WTC11 (cell line): Measurements from ENCODE around the gene STAC. TPM values are rescaled to one million over a fixed set of nuclear protein-coding genes. Genes with fewer than 3 reads are reported as not detected.

Source experiments
- ATAC-seq: fragments of 200-7000 bp; cut with Tn5 transposase; 2 replicates; pipeline ENCODE4 v1.10.0; 2021; ENCODE audit warnings: mild to moderate bottlenecking, moderate library complexity
- CTCF ChIA-PET: fragments of 300-600 bp; sonication (Branson Sonifier 250); formaldehyde crosslinking; loops from one replicate; lab custom pipeline; 2021; ENCODE audit warnings: antibody characterized with exemption; lab: Charles Lee
- POLR2A ChIA-PET: fragments of 350-600 bp; sonication (Branson Sonifier 250); formaldehyde crosslinking; loops from one replicate; lab custom pipeline; 2021; ENCODE audit warnings: antibody characterized with exemption; lab: Charles Lee
- DNase-seq: peaks from one replicate; pipeline ENCODE4 v3.0.0; 2021; ENCODE audit warnings: low spot score
- H3K27ac Mint-ChIP-seq: 2 replicates; pipeline ENCODE4 v1.8.0; 2021; ENCODE audit warnings: mixed read lengths
- H3K27me3 Mint-ChIP-seq: 2 replicates; pipeline ENCODE4 v1.8.0; 2021; ENCODE audit warnings: low read depth, mild to moderate bottlenecking, moderate library complexity, mixed read lengths
- H3K36me3 Mint-ChIP-seq: 2 replicates; pipeline ENCODE4 v1.8.0; 2021; ENCODE audit warnings: mixed read lengths
- H3K4me1 Mint-ChIP-seq: 2 replicates; pipeline ENCODE4 v1.8.0; 2022; ENCODE audit warnings: mixed read lengths
- H3K4me3 Mint-ChIP-seq: 2 replicates; pipeline ENCODE4 v1.8.0; 2021; ENCODE audit warnings: mild to moderate bottlenecking, moderate library complexity, mixed read lengths
- H3K9me3 Mint-ChIP-seq: 2 replicates; pipeline ENCODE4 v1.8.0; 2021; ENCODE audit warnings: mixed read lengths
- ESRRA ChIP-seq: sonication (generic); formaldehyde crosslinking; IDR thresholded peaks from 2 replicates; pipeline ENCODE4 v1.8.1; 2022; ENCODE audit warnings: mild to moderate bottlenecking, missing genetic modification reagents, borderline replicate concordance
- FOXP1 ChIP-seq: sonication (generic); formaldehyde crosslinking; IDR thresholded peaks from 2 replicates; pipeline ENCODE4 v1.8.0; 2022; ENCODE audit warnings: missing genetic modification reagents, mild to moderate bottlenecking, moderate library complexity, borderline replicate concordance
- JUN ChIP-seq: sonication (generic); formaldehyde crosslinking; IDR thresholded peaks from 2 replicates; pipeline ENCODE4 v1.8.0; 2023; ENCODE audit warnings: mild to moderate bottlenecking, missing genetic modification reagents
- NR3C1 ChIP-seq: sonication (generic); formaldehyde crosslinking; conservative IDR thresholded peaks from 2 replicates; pipeline ENCODE4 v1.8.1; 2023; ENCODE audit warnings: low read depth, mild to moderate bottlenecking, missing genetic modification reagents
- TEAD1 ChIP-seq: sonication (generic); formaldehyde crosslinking; IDR thresholded peaks from 2 replicates; pipeline ENCODE4 v1.8.0; 2022; ENCODE audit warnings: mild to moderate bottlenecking, missing genetic modification reagents
- ZNF416 ChIP-seq: fragments of 250-450 bp; sonication (Bioruptor Pico); IDR thresholded peaks from 2 replicates; pipeline ENCODE4 v1.9.0; 2021; ENCODE audit warnings: mild to moderate bottlenecking, inconsistent platforms
- total RNA-seq: library from RNA; stranded (reverse); gene quantifications from 3 replicates; pipeline ENCODE4 v1.2.3, GENCODE V29; 2021
- TF ChIP-seq, protein P1 (sequence below): fragments of 250-450 bp; sonication (Bioruptor Pico); conservative IDR thresholded peaks from 2 replicates; pipeline ENCODE4 v1.9.0; 2021; ENCODE audit warnings: mild to moderate bottlenecking
- TF ChIP-seq, protein P2 (sequence below): sonication (generic); formaldehyde crosslinking; IDR thresholded peaks from 2 replicates; pipeline ENCODE4 v1.8.0; 2022; ENCODE audit warnings: mild to moderate bottlenecking, missing genetic modification reagents
- TF ChIP-seq, protein P3 (sequence below): sonication (generic); formaldehyde crosslinking; IDR thresholded peaks from 2 replicates; pipeline ENCODE4 v1.8.0; 2022; ENCODE audit warnings: mild to moderate bottlenecking, missing genetic modification reagents

Gene STAC
- total RNA-seq, 1 experiment from 2014 or later = 5.6 TPM

DNA sequence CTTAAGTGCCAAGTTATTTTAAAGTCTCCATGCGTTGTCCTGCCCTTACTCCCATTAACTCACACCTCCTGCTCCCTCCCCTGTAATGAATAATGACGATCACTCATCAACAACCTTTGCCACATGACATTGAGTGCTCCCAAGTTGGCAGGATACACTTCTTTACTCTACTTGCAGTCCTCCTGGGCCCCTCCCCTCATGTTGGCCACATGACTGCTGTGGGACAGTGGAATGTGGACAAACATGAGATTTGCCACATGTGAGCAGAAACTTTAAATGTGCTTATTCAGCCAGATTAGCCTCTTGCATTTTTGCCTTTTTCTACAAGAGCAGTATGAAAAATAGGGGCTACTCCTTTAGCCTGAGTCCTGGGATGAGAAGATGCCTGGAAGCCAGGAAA lies 216.1 kb downstream of the STAC start (continued):
- TF ChIP-seq, protein P1, sequence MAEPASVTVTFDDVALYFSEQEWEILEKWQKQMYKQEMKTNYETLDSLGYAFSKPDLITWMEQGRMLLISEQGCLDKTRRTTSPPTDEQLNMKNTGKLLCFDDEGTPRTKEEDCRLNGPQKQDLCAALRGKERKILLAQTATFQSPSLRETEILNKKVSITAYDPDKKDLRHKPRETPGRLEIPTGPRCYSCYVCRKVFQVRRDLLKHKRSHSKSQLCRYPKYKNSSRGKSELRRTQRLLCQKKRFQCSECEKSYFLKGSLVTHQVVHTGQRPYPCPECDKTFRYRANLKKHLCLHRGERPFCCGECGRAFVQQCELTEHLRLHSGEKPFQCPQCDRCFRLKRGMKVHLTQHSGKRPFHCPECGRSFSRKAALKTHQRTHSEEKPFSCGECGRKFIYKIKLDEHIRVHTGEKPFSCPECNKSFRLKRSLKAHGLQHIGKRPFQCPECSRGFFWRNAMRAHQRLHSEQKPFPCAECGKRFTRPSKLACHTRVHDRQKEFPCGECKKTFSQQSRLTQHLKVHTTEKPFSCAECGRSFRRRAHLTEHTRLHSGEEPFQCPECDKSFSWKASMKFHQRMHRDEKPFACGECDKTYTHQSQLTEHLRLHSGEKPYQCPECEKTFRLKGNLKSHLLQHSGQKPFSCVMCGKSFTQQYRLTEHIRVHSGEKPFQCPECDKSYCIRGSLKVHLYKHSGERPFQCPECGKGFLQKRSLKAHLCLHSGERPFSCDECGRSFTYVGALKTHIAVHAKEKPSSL = no peak
- TF ChIP-seq, protein P2, sequence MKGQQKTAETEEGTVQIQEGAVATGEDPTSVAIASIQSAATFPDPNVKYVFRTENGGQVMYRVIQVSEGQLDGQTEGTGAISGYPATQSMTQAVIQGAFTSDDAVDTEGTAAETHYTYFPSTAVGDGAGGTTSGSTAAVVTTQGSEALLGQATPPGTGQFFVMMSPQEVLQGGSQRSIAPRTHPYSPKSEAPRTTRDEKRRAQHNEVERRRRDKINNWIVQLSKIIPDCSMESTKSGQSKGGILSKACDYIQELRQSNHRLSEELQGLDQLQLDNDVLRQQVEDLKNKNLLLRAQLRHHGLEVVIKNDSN = no peak
- TF ChIP-seq TEAD1 (no peak), ESRRA (no peak), FOXP1 (CRISPR knock-in tag) (no peak), JUN (CRISPR knock-in tag) (no peak)
- TF ChIP-seq, protein P3, sequence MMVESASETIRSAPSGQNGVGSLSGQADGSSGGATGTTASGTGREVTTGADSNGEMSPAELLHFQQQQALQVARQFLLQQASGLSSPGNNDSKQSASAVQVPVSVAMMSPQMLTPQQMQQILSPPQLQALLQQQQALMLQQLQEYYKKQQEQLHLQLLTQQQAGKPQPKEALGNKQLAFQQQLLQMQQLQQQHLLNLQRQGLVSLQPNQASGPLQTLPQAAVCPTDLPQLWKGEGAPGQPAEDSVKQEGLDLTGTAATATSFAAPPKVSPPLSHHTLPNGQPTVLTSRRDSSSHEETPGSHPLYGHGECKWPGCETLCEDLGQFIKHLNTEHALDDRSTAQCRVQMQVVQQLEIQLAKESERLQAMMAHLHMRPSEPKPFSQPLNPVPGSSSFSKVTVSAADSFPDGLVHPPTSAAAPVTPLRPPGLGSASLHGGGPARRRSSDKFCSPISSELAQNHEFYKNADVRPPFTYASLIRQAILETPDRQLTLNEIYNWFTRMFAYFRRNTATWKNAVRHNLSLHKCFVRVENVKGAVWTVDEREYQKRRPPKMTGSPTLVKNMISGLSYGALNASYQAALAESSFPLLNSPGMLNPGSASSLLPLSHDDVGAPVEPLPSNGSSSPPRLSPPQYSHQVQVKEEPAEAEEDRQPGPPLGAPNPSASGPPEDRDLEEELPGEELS = no peak

DNA sequence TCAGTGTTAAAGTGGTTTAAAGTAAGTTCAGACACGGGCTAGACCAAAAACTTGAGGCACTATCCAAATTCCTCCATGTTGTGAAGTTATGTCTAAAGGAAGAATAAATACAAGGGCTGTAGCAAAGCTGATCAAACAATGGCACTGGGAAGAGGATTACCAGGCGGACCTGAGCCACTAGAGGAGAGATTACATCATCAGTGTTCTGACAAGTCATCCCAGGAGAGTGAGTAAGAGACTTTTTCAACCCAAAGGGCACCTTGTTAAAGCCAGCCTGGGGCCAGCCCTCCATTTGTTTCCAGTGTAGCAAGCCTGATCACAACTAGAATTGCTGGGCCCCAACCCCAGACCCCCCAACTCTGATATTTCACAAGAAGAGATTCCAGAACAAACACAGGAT lies 217.1 kb downstream of the STAC start:
- H3K9me3 Mint-ChIP-seq = no peaks in the 10 kb centered on the region
- H3K36me3 Mint-ChIP-seq = no peaks in the 10 kb centered on the region
- 0 out of 2 replicates have a peak, but pooled peaks cover 4% of the 10 kb centered on the region for H3K4me1 Mint-ChIP-seq
- POLR2A ChIA-PET = no interaction called here
- no peak for ATAC-seq
- TF ChIP-seq ZNF416 = no peak
- no peak for TF ChIP-seq NR3C1 (CRISPR knock-in tag)
- TF ChIP-seq TEAD1 = no peak
- TF ChIP-seq, all 79 proteins: peak for 0
- no peak overlapping the region for H3K4me3 Mint-ChIP-seq
- no peaks in the 10 kb centered on the region for H3K27me3 Mint-ChIP-seq
- H3K27ac Mint-ChIP-seq = no peak overlapping the region
- DNase-seq = no peak
- CTCF ChIA-PET = no interaction called here
